OCI-LY7 (cell line): Measurements from ENCODE around the gene TFEB. TPM values are rescaled to one million over a fixed set of nuclear protein-coding genes. Genes with fewer than 3 reads are reported as not detected.

ENCODE experiments used
- BruUV-seq: library from RNA; stranded (reverse); fragments of 400-500 nt; replicated peaks from 2 replicates; lab custom pipeline; 2021; lab: Mats Ljungman, UMichigan
- CTCF ChIA-PET: fragments of 300-600 bp; sonication (Branson Sonifier 250); formaldehyde crosslinking; loops from one replicate; lab custom pipeline; 2022; ENCODE audit warnings: antibody characterized with exemption; ENCODE audit not compliant: unreplicated experiment; lab: Charles Lee
- POLR2A ChIA-PET: fragments of 300-600 bp; sonication (Branson Sonifier 250); formaldehyde crosslinking; loops from one replicate; lab custom pipeline; 2022; ENCODE audit warnings: antibody characterized with exemption; lab: Charles Lee
- DNase-seq: peaks from one replicate; pipeline ENCODE4 v3.0.0-alpha.2; 2015; ENCODE audit warnings: low spot score
- H2AFZ ChIP-seq: fragments of 200-600 bp; sonication (generic), shearing (Covaris generic); 2 replicates; pipeline ENCODE4 v1.6.1; 2014; ENCODE audit warnings: mild to moderate bottlenecking, antibody characterized with exemption, low read length, moderate library complexity
- H3K27ac ChIP-seq: fragments of 200-600 bp; sonication (generic); 2 replicates; pipeline ENCODE4 v1.5.1; 2014; ENCODE audit warnings: mixed run types, low read depth, mild to moderate bottlenecking, moderate library complexity, low read length, inconsistent platforms; ENCODE audit not compliant: poor library complexity, severe bottlenecking
- H3K36me3 ChIP-seq: fragments of 200-600 bp; sonication (generic); 2 replicates; pipeline ENCODE4 v1.6.1; 2014; ENCODE audit warnings: mild to moderate bottlenecking, antibody characterized with exemption, low read length, moderate library complexity, mixed read lengths; ENCODE audit not compliant: insufficient read depth
- H3K4me1 ChIP-seq: fragments of 200-600 bp; sonication (generic); 2 replicates; pipeline ENCODE4 v1.5.1; 2014; ENCODE audit warnings: mild to moderate bottlenecking, low read length; ENCODE audit not compliant: insufficient read depth, poor library complexity, severe bottlenecking
- H3K4me2 ChIP-seq: fragments of 200-600 bp; sonication (generic); 2 replicates; pipeline ENCODE4 v1.6.1; 2014; ENCODE audit warnings: mild to moderate bottlenecking, low read length
- H3K4me3 ChIP-seq: fragments of 200-600 bp; sonication (generic); 2 replicates; pipeline ENCODE4 v1.5.1; 2014; ENCODE audit warnings: mild to moderate bottlenecking, low read depth, low read length; ENCODE audit not compliant: poor library complexity, severe bottlenecking
- H3K79me2 ChIP-seq: fragments of 200-600 bp; sonication (generic); 2 replicates; pipeline ENCODE4 v1.6.1; 2016; ENCODE audit warnings: low read depth, mild to moderate bottlenecking, low read length, moderate library complexity, mixed read lengths; ENCODE audit not compliant: insufficient read depth
- H3K9me2 ChIP-seq: fragments of 200-600 bp; sonication (generic); 2 replicates; pipeline ENCODE4 v1.6.1; 2016; ENCODE audit warnings: mild to moderate bottlenecking, low read length, mixed read lengths; ENCODE audit not compliant: insufficient read depth
- H3K9me3 ChIP-seq: fragments of 200-600 bp; sonication (generic); 2 replicates; pipeline ENCODE4 v1.6.1; 2014; ENCODE audit warnings: mild to moderate bottlenecking, mixed run types, low read length, mixed read lengths
- H4K20me1 ChIP-seq: fragments of 200-600 bp; sonication (generic); 2 replicates; pipeline ENCODE4 v1.6.1; 2014; ENCODE audit warnings: mild to moderate bottlenecking, antibody characterized with exemption, low read length, moderate library complexity, mixed read lengths; ENCODE audit not compliant: insufficient read depth
- EZH2phosphoT487 ChIP-seq: fragments of 200-600 bp; sonication (generic); IDR thresholded peaks from 2 replicates; pipeline ENCODE4 v1.6.1; 2018; ENCODE audit warnings: low read depth, borderline replicate concordance, mild to moderate bottlenecking, mixed run types, antibody characterized with exemption, low read length, moderate library complexity, mixed read lengths
- intact Hi-C: fragments of 100-400 bp; cut with micrococcal nuclease; formaldehyde crosslinking; loops from one replicate; pipeline ENCODE4 v1.10.0; 2022; ENCODE audit not compliant: unreplicated experiment
- total RNA-seq, 2 experiments: library from RNA; depleted of rRNA in 1 of 2; stranded (reverse); fragments of >200 nt in 1 of 2; shearing (Covaris generic) in 1 of 2; gene quantifications; 2 replicates each; pipeline ENCODE4 v1.2.3, GENCODE V29; 2014 to 2022
- TF ChIP-seq, protein P1 (sequence below): fragments of 200-600 bp; sonication (generic); conservative IDR thresholded peaks from 2 replicates; pipeline ENCODE4 v1.5.1; 2014; ENCODE audit warnings: mild to moderate bottlenecking, antibody characterized with exemption, low read length, moderate library complexity, mixed read lengths

TFEB gene
- total RNA-seq, 2 experiments from 2014 or later = 36.8 to 60.0 TPM

DNA sequence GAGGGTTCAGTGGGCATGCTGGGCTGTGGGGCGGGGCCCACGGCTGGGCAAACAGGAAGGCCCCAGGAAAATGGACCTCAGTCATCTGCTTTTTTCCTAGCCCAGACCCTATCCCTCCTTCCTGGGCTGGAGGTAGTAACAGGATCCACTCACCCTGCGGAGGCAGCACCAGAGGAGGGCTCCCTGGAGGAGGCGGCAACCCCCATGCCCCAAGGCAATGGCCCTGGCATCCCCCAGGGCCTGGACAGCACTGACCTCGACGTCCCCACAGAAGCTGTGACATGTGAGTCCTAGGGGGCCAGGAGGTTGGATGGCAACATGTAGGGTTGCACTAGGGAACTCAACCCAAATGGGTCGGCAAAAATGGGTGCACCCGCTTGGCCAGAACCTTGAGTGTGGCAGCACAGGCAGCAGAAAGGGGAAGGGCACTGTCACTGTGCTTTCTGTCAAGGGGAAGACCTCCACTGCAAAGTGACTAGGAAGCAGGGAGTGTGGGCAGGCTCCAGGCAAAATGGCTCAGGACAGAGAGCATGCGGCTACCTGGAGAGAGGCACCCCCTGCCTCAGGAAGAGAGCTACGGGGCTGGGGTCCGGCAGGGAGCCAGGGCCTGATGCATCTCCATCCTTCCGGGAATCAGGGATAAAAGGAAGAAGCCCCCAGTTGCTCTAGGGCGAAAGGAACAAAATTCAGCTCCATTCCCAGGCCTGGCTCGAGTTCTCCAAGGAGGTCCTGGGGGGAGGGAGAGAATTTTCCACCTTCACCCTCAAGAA is 89.2 kb downstream of the TFEB start:
- ChIA-PET CTCF (no interaction called here), POLR2A (no interaction called here)
- no peaks in the 10 kb centered on the region for H3K9me3 ChIP-seq
- H2AFZ ChIP-seq = no peak overlapping the region
- BruUV-seq = no TSS peak
- H3K9me2 ChIP-seq = no peaks in the 10 kb centered on the region
- H4K20me1 ChIP-seq = no peaks in the 10 kb centered on the region
- no peak overlapping the region for H3K4me2 ChIP-seq
- no peak for TF ChIP-seq EZH2phosphoT487
- TF ChIP-seq, protein P1, sequence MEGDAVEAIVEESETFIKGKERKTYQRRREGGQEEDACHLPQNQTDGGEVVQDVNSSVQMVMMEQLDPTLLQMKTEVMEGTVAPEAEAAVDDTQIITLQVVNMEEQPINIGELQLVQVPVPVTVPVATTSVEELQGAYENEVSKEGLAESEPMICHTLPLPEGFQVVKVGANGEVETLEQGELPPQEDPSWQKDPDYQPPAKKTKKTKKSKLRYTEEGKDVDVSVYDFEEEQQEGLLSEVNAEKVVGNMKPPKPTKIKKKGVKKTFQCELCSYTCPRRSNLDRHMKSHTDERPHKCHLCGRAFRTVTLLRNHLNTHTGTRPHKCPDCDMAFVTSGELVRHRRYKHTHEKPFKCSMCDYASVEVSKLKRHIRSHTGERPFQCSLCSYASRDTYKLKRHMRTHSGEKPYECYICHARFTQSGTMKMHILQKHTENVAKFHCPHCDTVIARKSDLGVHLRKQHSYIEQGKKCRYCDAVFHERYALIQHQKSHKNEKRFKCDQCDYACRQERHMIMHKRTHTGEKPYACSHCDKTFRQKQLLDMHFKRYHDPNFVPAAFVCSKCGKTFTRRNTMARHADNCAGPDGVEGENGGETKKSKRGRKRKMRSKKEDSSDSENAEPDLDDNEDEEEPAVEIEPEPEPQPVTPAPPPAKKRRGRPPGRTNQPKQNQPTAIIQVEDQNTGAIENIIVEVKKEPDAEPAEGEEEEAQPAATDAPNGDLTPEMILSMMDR = no peak
- H3K4me1 ChIP-seq = no peaks in the 10 kb centered on the region
- DNase-seq = no peak
- no peaks in the 10 kb centered on the region for H3K36me3 ChIP-seq
- H3K79me2 ChIP-seq = no peaks in the 10 kb centered on the region
- H3K4me3 ChIP-seq = no peak overlapping the region
- no peak overlapping the region for H3K27ac ChIP-seq
- intact Hi-C loops = no loop called here

DNA sequence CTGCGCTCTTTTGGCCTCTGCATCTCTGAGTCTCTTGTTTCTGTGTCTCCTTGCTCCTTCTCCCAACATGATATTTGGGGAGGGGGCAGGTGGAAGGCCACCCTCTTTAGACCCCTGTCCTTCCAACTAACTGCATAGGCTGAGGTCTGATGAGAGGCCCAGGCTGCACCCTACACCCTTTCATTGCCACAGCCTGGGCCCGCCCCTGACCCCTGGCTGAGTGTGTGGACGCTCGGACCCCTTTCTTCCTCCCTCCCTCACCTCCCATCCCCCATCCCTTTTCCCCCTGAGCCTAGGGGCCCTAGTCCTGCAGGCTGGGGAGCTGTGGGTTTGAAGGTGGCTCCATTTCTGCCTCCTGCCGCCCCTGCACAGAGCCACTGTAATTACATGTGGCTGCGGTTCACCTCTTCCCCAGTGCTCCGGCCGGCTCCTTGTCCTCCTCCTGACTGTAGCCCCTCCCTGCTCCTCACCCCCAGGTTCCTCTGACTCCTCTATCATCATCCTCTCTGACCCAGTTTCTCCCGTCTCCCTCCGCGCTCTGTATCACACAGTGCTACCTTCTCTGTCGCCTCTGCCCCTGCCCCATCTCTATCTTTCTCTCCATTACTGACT is 90.3 kb downstream of the TFEB start:
- no peak for TF ChIP-seq EZH2phosphoT487
- TF ChIP-seq, protein P1 = no peak
- no peaks in the 10 kb centered on the region for H3K9me3 ChIP-seq
- H3K4me1 ChIP-seq = no peaks in the 10 kb centered on the region
- H3K4me3 ChIP-seq = no peak overlapping the region
- DNase-seq = no peak
- H3K4me2 ChIP-seq = no peak overlapping the region
- H3K36me3 ChIP-seq = no peaks in the 10 kb centered on the region
- POLR2A ChIA-PET = no interaction called here
- CTCF ChIA-PET = interaction anchor here (0.6 kb wide), 1 partner anchor 11 kb away, joined by 8 read pairs; no protein-coding TSS in a partner anchor
- intact Hi-C loops = no loop called here
- no peak overlapping the region for H2AFZ ChIP-seq
- H3K27ac ChIP-seq = no peak overlapping the region
- BruUV-seq = no TSS peak
- no peaks in the 10 kb centered on the region for H3K9me2 ChIP-seq
- H4K20me1 ChIP-seq = no peaks in the 10 kb centered on the region
- H3K79me2 ChIP-seq = no peaks in the 10 kb centered on the region
